Stimulated activated CD4-positive, alpha-beta T cell treated with anti-CD3 and anti-CD28 coated beads, Interleukin-4, amount 100 ng/mL, for 1 hour (primary cell): ENCODE results near the gene ADSL.

Experiments
- DNase-seq: peaks from one replicate; pipeline ENCODE4 v3.0.0-alpha.2; 2020

ADSL gene

DNA sequence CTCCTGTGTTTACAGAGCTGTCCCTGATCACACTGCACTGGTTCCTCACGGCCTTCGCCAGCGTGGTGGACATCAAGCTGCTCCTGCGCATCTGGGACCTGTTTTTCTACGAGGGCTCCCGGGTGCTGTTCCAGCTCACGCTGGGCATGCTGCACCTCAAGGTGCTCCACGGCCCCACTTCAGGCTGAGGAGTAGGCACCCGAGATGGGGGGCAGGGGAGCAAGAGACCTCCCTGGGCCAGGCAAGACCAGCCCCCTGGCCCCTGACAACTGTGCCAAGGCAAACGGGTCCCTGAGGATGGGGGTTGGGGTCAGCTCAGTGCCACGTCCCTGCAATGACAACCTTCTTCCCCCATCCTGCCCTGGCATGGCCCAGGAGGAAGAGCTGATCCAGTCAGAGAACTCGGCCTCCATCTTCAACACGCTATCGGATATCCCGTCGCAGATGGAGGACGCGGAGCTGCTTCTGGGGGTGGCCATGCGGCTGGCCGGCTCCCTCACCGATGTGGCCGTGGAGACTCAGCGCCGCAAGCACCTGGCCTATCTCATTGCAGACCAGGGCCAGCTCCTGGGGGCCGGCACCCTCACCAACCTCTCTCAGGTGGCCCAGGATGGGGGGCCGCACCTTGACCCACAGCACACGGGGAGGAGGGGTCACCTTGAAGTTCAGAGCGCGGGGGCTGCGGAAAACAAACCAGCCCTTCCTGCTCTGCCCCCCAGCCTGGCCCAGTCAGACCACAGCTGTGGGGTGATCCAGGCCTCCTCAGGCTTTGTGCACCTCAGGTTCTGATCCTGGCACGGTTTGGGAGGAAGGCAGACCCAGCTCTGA lies 60.0 kb downstream of the ADSL start:
- no peak for DNase-seq

DNA sequence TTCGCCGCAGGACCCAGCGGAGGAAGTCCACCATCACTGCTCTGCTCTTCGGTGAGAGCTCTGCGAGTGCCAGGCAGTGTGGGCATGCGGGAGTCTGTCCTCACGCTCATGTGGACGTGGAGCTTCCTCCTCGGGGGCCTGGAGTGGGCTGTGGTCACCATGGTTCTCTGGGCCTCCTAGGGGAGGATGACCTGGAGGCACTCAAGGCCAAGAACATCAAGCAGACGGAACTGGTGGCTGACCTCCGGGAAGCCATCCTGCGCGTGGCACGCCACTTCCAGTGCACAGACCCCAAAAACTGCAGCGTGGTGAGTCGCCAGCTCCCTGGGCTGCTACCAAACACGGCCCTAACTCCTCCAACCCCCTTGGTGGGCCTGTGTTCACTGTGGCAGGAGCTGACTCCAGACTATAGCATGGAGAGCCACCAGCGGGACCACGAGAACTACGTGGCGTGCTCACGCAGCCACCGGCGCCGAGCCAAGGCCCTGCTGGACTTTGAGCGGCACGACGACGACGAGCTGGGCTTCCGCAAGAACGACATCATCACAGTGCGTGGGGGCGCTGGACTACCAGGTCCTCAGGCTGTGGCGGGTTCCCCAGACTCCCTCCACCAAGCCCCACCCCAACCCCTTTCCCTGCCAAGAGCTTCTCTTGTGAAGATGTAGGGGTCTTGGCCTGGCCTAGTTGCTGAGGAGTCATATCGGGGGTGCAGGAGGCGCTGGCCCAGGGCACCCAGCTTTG lies 60.9 kb downstream of the ADSL start:
- no peak for DNase-seq

DNA sequence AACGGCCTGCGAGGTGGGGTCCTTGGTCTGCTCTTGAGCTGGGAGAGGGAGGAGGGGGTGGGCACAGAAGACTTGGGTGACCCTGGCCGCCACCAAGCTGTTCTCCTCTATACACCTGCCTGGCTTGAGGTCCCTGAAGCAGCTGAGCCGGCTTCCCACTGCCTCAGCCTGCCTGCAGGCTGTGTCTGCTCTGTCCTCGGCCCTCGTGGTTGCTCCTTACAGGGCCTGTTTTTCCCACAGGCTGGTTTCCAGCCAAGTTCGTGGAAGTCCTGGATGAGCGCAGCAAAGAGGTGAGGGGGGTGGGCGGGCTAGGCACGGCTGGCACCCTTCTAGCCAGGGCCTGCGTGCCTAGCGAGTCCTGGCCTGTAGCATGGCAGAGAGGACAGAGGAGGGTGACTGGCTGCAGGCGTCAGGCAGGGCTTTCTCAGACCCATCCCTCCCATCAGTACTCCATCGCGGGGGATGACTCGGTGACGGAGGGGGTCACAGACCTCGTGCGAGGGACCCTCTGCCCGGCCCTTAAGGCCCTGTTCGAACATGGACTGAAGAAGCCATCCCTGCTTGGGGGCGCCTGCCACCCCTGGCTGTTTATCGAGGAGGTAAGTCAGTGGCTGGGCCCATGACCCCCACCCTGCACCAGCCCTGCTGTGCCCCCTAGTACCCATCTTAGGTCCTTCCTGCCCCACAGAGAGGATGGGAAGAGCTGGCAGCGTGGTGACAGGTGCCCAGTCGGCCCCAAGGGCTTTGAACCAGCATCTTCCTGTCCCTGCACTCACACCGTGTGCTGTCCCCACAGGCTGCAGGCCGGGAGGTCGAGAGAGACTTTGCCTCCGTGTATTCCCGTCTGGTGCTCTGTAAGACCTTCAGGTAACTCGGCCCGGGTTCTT lies 61.8 kb downstream of the ADSL start:
- no peak for DNase-seq

DNA sequence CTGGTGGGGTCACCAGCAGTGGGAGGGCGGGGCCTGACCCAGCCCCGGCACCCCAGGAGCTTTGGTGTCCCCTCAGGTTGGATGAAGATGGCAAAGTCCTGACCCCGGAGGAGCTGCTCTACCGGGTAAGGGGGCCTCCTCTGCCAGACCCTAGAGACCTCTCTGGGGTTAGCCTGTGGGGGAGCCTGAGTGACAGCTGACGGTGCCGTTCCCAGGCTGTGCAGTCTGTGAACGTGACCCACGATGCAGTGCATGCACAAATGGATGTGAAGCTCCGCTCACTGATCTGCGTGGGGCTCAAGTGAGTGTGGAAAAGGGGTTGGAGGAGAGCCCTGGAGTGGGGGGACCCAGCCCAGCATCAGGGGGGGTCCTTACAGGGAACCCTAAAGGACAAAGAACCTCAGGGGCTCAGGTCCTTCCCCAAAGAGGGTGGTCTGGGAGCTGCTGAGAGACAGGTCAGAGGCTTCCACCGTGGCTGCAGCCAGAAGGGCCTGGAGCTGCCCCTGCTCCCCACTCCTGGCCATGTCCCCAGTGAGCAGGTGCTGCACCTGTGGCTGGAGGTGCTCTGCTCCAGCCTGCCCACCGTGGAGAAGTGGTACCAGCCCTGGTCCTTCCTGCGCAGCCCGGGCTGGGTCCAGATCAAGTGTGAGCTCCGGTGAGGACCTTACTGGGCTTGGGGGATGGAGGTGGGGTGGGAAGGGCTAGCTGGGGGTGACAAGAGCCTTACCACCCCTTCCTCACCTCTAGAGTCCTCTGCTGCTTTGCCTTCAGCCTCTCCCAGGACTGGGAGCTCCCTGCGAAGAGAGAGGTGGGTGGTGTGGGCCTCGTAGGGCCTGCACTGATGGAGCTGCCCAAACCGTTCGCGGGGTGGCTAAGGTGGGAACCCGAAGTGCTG lies 62.7 kb downstream of the ADSL start:
- no peak for DNase-seq

DNA sequence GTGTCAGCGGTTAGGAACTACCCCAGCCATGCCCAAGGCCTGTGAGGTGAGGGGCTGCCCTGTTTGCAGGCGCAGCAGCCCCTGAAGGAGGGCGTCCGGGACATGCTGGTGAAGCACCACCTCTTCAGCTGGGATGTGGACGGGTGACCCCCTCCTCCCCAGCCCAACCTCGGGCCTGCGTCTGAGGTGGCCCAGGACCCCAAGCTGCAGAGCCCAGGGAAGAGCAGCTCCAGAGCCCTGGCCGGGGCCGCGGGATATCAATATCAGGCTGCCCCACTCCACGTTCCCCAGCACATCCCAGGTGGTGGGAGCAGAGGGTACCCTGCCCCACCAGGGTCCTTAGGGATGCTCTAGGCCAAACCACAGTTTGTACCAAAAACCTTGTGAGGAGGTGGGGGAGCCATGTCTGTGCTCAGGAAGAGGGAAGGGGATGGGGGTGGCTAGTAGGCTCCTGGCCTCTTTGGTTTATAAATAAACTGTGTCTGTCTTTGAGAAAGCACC lies 63.4 kb downstream of the ADSL start:
- no peak for DNase-seq

DNA sequence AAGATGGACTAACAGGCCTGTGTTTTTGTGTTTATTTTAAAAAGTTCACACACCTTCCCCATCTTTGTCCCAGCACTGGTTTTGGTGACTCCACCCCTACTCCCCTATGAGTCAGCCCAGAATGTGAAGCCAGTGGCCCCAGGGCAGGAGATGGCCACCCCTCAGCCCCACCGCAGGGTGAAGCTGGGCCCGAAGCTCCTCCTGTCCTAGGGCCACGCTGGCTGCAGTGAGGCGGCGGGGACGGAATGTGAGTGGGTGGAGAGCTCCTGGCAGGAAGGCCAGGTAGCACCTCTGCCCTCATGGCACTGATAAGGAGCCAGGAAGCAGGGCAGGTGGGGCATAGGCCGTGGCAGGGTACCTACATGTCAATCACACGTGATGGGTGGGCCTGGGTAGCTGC lies 64.0 kb downstream of the ADSL start:
- no peak for DNase-seq

DNA sequence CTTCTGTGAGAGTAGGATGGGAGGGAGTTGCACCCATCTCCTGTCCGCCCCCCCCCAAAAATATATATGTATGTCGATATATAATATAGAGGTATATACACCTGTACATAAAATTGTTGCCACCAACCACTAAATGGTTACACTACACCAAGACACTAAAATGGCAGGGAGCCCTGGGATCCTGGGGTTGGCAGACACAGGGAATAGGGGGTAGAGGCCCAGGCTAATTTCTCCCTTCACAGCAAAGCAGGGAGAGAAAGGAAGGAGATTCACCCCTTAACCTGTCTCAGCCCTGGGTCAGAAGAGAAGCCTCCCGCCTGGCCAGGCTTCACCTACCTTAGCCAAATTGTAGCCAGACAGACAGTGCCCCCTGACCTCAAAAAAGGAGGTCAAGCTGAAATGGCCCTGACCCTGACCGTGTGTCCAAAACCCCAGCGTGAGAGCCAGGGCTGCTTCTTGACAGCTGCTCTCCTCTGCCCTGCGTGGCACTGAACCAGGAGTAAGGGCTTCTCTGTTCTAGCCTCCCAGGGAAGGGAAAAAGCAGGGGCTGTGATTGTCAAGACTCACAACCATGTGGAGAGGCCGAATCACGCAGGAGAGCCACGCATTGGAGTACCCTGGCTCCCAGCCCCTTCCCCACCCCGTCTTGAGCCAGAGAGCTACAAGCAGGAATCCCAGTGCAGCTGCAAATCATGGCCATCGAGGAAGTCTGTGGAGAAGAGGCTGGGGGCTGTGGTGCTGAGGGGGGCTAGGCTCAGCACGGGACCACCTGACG lies 64.6 kb downstream of the ADSL start:
- no peak for DNase-seq

DNA sequence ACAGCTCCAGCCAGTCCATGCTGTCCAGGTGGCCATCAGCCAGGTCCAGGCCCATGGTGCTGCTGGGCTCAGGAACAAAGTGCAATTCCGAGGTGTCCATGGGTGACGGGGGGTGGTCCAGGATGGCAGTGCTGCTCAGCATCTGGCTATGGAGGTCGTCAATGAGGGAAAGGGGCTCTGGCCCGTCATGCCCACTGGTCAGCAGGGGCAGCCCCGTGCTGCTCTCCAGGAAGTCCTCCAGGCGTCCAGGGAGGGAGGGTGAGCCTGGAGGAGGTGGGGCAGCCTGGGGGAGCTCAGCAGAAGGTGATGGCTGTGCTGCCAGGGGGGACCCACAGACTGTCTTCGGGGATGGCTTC lies 65.2 kb downstream of the ADSL start:
- DNase-seq = no peak

DNA sequence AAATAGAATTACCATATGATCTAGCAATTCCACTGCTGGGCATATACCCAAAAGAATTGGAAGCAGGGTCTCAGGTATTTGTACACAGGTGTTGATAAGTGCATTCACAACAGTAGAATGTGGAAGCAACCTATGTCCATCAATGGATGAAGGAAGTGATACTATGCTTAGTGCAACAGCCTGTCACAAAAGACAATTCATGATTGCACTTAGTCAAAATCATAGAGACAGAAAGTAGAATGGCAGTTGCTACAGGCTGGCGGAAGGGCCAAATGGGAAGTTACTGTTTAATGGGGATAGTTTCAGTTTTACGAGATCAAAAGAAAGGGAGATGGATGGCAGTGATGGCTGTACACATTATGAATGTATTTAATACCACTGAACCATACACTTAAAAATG lies 66.1 kb downstream of the ADSL start:
- DNase-seq = no peak

DNA sequence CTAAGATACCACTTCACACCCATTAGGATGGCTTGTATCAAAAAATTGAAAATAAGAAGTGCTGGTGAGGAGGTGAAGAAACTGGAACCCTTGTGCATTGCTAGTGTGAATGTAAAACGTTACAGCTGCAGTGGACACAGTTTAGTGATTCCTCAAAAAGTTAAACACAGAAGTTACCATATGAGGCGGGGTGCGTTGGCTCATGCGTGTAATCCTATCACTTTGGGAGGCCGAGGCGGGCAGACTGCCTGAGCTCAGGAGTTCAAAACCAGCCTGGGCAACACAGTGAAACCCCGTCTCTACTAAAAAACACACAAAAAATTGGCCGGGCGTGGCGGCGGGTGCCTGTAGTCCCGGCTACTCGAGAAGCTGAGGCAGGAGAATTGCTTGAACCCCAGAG lies 67.6 kb downstream of the ADSL start:
- DNase-seq = no peak

DNA sequence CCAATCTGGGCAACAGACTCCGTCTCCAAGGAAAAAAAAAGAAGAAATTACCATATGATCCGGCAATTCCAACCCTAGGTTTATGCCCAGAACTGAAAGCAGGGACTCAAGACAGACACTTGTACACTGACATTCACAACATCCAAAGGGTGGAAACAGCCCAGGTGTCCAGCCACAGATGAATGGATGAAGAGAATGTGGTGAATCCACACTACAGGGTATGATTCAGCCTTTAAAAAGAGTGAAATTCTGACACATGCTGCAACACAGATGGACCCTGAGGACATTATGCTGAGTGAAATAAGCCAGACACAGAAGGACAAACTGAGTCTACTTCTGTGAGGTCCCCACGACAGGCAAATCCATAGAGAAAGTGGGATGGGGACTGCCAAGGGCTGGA lies 68.0 kb downstream of the ADSL start:
- no peak for DNase-seq

DNA sequence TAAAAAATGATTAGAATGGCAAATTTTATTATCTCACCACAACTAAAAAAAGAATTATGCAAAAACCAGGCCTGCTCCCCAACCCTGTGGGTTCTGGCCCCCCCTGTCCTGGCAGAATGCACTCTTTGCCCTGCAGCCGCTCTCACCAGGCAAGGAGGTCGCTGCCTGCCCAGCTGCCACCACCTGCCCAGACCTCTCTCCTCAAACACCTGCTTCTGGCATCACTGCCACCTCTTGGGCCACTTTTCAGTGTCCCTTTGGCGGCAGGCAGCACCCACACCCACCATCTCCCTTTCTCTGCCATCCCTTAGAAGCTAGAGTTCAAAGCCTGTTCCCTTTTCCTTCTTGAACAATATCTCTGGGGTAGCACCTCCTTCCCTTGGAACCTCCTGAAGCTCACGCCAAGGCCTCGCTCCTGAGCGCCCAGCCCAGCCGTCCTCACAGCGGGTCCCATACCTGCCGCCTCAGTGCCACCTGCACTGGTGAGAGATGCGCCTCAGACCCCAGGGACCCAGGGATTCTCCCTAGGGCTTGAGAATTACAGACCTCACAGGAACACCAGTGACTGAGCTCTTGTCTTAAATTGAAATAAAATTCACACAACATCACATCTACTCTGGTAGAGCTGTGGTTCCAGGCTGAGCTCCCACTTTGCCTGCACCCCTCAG lies 68.7 kb downstream of the ADSL start:
- DNase-seq = no peak

DNA sequence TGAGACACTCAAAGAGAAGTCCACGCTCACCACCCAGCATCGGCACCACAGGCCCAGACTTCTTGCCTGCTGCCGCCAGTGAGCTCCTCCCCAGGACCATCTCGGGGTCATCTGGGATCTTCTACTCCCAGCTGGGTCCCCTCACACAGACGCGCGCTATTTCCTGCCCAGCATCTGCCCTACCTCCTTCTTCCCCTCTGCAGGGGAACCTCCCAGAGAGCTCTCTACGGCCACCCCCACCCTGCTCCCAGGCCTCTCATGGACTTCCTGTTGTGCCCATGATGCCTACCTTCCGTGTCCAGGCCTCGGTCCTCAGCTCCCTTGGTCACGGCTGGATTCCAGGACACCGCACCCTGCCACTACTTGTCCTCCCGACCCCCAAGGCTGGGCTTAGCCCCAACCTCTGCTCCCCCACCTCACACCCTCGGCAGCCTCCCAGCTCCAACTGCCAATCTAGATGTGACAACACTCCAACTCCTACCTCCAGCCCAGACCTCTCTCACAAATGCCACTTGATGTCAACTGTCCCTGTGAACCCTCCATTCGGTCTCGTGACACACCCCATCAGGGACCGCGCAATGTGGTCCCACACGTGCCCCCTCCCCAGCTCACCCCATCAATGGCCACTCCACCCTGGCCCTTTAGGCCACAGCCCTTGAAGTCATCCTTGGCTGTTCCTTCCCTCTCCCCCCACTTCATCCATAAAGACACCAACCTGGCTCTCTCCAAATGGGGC lies 69.4 kb downstream of the ADSL start:
- DNase-seq = no peak

DNA sequence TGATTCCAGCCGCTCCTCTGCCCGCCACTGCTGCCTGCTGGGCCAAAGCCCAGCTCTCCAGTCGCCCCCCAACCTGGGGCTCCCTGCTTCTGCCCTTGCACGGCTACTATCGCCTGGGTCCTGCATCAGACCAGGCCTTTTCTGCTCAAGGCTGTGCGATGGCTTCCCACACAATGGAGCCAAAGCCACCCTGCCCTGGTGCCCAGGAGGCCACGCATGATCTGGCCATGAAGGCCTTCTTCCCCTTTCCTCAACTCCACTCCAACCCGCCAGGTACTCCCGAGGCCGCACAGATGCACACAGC lies 69.9 kb downstream of the ADSL start:
- no peak for DNase-seq

DNA sequence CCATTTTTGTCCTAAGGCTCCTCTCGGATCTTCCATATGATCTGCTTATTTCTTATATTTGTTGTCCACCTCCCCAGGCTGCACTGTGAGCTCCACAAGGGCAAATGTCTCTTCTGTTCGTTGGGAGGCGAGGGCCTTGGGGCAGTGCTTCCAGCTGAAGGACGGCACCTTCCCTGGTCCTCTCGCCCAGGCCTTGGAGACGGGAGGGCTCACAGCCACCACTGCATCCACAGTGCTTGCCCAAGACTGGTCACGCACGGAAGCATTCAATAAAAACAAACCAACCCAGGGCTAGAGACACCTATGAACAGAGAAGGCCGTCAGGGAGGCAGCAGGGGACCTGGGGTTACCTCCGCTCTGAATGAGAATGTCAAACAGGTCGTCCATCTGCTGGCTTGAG lies 70.3 kb downstream of the ADSL start:
- DNase-seq = no peak

DNA sequence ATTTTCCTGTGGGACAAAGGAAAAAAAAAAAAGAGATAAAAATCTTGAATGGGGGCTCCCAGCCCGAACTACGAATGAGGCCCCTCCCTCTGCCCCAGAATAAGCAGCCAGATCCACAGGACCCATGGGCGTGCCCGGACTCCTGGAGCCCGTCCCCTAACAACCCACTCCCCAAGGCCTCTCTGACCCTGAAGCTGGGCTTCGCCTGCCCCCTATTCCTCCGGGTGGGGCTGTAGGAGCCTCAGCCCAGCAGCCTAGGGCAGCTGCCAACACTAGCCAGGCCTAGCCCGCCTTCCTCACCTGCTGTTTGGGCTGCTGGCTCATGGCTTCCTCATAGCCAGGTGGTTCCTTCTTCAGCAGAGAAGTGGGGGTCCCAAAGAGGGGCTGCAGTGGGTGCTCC lies 70.7 kb downstream of the ADSL start:
- DNase-seq = no peak

DNA sequence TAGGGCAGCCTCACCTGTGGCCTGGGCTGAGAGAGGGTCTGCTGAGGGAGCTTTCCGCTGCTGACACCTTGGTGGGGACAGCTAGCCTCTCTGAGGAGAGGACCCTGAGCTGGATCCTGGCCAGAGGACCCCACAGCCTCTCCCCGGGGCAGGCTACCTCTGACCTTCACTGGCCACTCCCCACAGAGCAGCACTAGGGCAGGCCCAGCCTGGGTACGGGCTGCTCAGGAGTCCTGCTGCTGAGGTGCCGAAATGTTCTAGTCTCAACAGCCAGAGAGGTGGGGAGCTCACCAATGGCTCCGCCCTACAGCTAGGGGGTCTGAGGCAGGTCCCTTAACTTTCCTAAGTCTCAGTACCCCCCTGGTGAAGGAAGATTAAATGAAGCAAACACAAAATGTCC lies 71.6 kb downstream of the ADSL start:
- DNase-seq = no peak

DNA sequence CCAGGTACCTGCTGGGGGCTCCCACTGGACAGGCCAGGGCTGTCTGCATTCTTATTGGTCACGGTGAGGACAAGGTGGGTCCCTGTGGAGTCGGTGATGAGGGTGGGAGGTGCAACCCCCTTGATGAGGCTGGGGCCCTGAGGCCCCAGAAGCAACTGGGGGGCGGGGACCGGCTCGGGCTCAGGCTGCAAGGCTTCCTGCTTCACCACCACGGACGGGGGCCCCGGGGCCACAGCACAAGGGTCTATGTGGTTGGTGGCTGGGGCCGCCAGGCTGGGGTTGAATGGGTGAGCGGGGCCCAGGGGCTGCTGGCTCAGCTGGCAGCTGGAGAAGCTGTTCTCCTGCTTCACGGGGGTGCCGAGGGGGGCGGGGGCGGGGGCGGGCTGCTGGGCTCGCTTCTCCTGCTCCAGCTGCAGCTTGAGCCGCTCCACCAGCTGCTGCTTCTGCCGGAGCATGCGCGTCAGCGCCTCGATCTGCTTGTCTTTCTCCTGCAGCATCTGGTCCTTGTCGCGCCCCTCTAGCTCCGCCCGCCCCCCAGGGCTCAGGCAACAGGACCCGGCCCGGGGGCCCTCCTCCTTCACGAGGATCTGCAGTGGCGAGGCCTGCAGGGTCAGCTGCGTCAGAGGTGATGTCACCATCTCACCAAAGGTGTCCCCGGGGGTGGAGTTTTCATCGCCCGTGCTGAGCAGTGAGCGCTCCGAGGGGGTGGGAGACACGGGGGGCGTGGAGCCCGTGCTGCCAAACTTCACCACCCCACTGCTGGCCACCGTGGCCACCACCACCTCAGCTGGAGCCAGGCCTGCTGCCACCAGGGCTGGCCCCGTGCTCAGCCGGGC lies 72.3 kb downstream of the ADSL start:
- no peak for DNase-seq

DNA sequence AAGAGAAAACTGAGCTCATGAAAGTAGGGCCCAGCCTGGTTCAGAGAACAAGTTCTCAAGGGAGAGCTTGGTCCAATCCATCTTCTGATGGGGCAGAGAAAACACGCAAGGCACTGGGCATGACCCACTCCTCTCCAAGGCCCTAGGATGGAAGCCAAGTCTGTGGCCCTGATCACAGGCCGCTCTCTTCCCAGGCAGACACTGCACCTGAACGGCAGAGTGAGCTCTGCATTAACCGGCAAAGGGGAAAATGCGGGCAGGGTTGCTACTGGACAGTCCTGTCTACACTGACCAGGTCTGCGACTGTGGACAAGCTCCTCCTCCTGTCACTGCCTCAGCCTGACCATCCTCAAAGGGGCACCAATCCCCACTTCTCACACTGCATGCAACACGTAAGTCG lies 73.4 kb downstream of the ADSL start:
- no peak for DNase-seq
